ENCODE data around the gene DENND2C.

DENND2C gene

GRCh38 chr1:114540821-114541220, 129.0 kb downstream of the DENND2C start:
- no peak for DNase-seq (ENCODE audit: low read depth)

GRCh38 chr1:114540272-114540671, 129.6 kb downstream of the DENND2C start:
- no peak for DNase-seq (ENCODE audit: low read depth)

GRCh38 chr1:114536043-114536442, 133.8 kb downstream of the DENND2C start:
- no peak for DNase-seq (ENCODE audit: low read depth)

- DNase-seq (ENCODE audit: low read depth): no peak
Measured at GRCh38 chr1:114535401-114535800, 134.4 kb downstream of the DENND2C start.
